GM18868 (cell line): ENCODE results near the gene RGCC.
"Not testable (repeated sequence)": the region's sequence is repeated elsewhere in the genome, so short reads cannot be mapped to it uniquely, and the experiment has no call there.

Source experiments
- ATAC-seq: cut with Tn5 transposase; IDR thresholded peaks from one replicate; pipeline ENCODE4 v1.9.1; 2021; ENCODE audit warnings: mild to moderate bottlenecking, moderate library complexity; ENCODE audit not compliant: unreplicated experiment

Gene RGCC

GRCh38 chr13:41487222-41487621 lies 29.9 kb downstream of the RGCC start:
- no peak for ATAC-seq

GRCh38 chr13:41488124-41488523 lies 30.8 kb downstream of the RGCC start:
- peak; percentile 48 for ATAC-seq

GRCh38 chr13:41490371-41491015 lies 33.1 kb downstream of the RGCC start:
- no peak for ATAC-seq

- ATAC-seq, result no peak
These were observed 34.1 kb downstream of the RGCC start for GRCh38 chr13:41491436-41491835.

GRCh38 chr13:41492432-41493260 lies 35.3 kb downstream of the RGCC start:
- peak; percentile 65 for ATAC-seq

- no peak for ATAC-seq
These were observed 36.9 kb downstream of the RGCC start for GRCh38 chr13:41494202-41494601.

- no peak for ATAC-seq
These were observed 37.7 kb downstream of the RGCC start for GRCh38 chr13:41495044-41495443.

- ATAC-seq, result no peak
These were observed 39.3 kb downstream of the RGCC start for GRCh38 chr13:41496420-41497234.

GRCh38 chr13:41497436-41497835 lies 40.1 kb downstream of the RGCC start:
- no peak for ATAC-seq

- no peak for ATAC-seq
These were observed 42.1 kb downstream of the RGCC start for GRCh38 chr13:41499452-41499851.

GRCh38 chr13:41500511-41500910 lies 43.2 kb downstream of the RGCC start:
- peak; percentile 50 for ATAC-seq

- ATAC-seq, result no peak
These were observed 43.9 kb downstream of the RGCC start for GRCh38 chr13:41501281-41501680.

GRCh38 chr13:41502031-41502430 lies 44.7 kb downstream of the RGCC start:
- ATAC-seq, result no peak

- peak; percentile 69 for ATAC-seq
These were observed 45.3 kb downstream of the RGCC start for GRCh38 chr13:41502673-41503072.

- no peak for ATAC-seq
These were observed 46.0 kb downstream of the RGCC start for GRCh38 chr13:41503356-41503755.

- ATAC-seq, result not testable (repeated sequence)
These were observed 47.3 kb downstream of the RGCC start for GRCh38 chr13:41504657-41505056.

- ATAC-seq, result no peak
These were observed 48.0 kb downstream of the RGCC start for GRCh38 chr13:41505209-41505835.

GRCh38 chr13:41506312-41506711 lies 49.0 kb downstream of the RGCC start:
- no peak for ATAC-seq

- ATAC-seq, result no peak
These were observed 52.6 kb downstream of the RGCC start for GRCh38 chr13:41509971-41510370.

- no peak for ATAC-seq
These were observed 54.5 kb downstream of the RGCC start for GRCh38 chr13:41511827-41512226.

GRCh38 chr13:41512441-41512840 lies 55.1 kb downstream of the RGCC start:
- no peak for ATAC-seq
